Erythroblast (primary cell): Measurements from ENCODE around the gene CAMK2G.

ENCODE experiments used
- GATA1 ChIP-seq: IDR thresholded peaks from 2 replicates; pipeline ENCODE4 v1.6.1; 2011; ENCODE audit warnings: low read depth, mild to moderate bottlenecking, control low read depth, low read length, moderate library complexity
- POLR2A ChIP-seq: IDR thresholded peaks from 2 replicates; pipeline ENCODE4 v1.6.1; 2011; ENCODE audit warnings: mild to moderate bottlenecking, low read length

DNA sequence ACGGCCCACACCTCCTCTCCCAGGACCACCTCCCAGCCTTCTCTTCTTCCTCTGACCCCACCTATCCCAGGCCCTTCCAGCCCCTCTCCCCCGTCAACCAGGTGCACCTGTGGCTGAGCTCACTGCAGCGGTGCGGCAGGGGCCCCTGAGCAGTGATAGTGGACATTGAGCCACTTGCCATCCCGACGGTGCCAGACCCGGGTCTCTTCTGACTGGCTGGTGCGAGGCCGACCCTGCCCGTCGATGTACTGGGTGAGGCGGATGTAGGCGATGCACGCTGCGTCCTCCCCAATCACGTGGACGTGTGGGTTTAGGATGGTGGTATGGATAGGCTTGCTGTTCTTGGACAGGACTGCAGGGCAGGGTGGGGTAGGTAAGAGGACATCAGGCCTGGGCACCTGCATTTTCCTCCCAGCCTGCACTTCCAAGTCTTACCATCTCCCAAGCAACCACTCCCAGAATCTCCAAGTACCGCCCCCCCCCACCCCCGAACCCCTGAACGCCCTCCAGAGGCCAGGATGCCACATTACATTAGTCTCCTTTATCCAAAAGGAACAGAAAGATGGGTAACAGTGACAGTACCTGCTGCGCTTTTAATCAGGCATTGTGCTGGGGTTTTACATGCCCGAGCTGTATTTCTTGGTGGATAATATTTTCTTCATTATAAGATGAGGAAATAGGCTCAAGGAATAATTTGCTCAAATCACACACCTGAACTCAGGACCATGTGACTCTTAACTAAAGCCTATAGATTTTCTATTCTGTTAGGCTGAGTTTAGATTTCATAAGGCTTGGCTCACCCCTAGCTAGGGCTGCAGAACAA is 59.2 kb downstream of the CAMK2G start:
- no peak for TF ChIP-seq POLR2A
- no peak for TF ChIP-seq GATA1
